Measurements from ENCODE around the gene CDC42BPA. TPM values are rescaled to one million over a fixed set of nuclear protein-coding genes. Genes with fewer than 3 reads are reported as not detected.

The CDC42BPA gene
- polyA plus RNA-seq, 4 donors, result 10.8 to 19.9 (median 13.8) TPM

DNA sequence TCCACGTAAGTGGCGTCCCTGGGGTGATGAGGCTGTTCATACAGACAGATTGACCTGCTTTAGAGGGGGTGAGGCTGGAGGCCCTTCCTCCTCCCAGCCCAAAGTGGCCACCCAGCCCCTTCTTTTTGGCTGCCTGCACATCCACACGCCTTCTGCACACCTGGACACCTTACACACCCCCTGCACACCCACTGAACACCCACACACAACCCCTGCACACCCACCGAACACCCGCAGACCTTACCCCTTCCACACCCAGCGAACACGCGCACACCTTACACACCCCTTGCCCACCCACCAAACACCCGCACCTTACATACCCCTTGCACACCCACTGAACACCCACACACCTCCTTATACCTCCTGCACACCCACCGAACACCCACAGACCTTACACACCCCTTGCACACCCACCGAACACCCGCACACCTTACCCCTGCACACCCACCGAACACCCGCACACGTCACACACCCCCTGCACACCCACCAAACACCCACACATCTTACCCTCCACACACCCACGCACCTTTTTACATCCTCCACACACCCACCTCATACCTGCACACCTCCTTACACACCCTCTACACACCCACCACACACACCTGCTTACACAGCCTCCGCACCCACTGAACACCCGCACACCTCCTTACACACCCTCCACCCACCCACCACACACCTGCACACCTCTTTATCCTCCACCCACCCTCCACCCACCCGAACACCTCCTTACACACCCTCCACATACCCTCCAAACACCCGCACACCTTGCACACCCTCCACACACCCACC lies 340.5 kb downstream of the CDC42BPA start:
- DNase-seq (no peak), FAIRE-seq (no peak)
- no peaks in the 10 kb centered on the region for H3K9me3 ChIP-seq (ENCODE audit: control insufficient read depth in 2 of 2, insufficient read depth in 1 of 2, low read depth in 1 of 2, low read length in 1 of 2)
- no peak overlapping the region for H3K27ac ChIP-seq (ENCODE audit: low read depth in 1 of 3, low read length in 2 of 3)
- peaks cover 6 to 16% (median 9%) of the 10 kb centered on the region in 3 donors for H3K4me1 ChIP-seq (ENCODE audit: control insufficient read depth in 3 of 3, insufficient read depth in 2 of 3, low read depth in 1 of 3, low read length in 2 of 3)
- H3K4me3 ChIP-seq (ENCODE audit: low read depth in 1 of 3, low read length in 3 of 3), result no peak overlapping the region
- WGBS, 3 donors, result 92 to 94% (median 93%) methylated on average over 18 to 20 of the region's 20 CpGs
- no peaks in the 10 kb centered on the region for H3K27me3 ChIP-seq (ENCODE audit: control insufficient read depth in 3 of 3, insufficient read depth in 3 of 3, low read length in 3 of 3)
- H3K36me3 ChIP-seq (ENCODE audit: control insufficient read depth in 3 of 3, insufficient read depth in 2 of 3, low read depth in 1 of 3, low read length in 3 of 3), result peaks cover 0 to 83% (median 2%) of the 10 kb centered on the region in 3 donors

- FAIRE-seq, result no peak
These were observed 341.2 kb downstream of the CDC42BPA start for GRCh38 chr1:226976978-226977642.

GRCh38 chr1:226976276-226976977 lies 341.9 kb downstream of the CDC42BPA start:
- peaks cover 0 to 72% (median 2%) of the 10 kb centered on the region in 3 donors for H3K36me3 ChIP-seq (ENCODE audit: control insufficient read depth in 3 of 3, insufficient read depth in 2 of 3, low read depth in 1 of 3, low read length in 3 of 3)

More at GRCh38 chr1:226976978-226977642, 341.2 kb downstream of the CDC42BPA start:
- Histone ChIP-seq H3K36me3 (ENCODE audit: control insufficient read depth in 3 of 3, insufficient read depth in 2 of 3, low read depth in 1 of 3, low read length in 3 of 3) (peaks cover 0 to 77% (median 2%) of the 10 kb centered on the region in 3 donors), H3K27me3 (ENCODE audit: control insufficient read depth in 3 of 3, insufficient read depth in 3 of 3, low read length in 3 of 3) (no peaks in the 10 kb centered on the region), H3K9me3 (ENCODE audit: control insufficient read depth in 2 of 2, insufficient read depth in 1 of 2, low read depth in 1 of 2, low read length in 1 of 2) (peaks cover 0 to under 1% of the 10 kb centered on the region in 2 donors), H3K4me3 (ENCODE audit: low read depth in 1 of 3, low read length in 3 of 3) (no peak overlapping the region), H3K27ac (ENCODE audit: low read depth in 1 of 3, low read length in 2 of 3) (no peak overlapping the region), H3K4me1 (ENCODE audit: control insufficient read depth in 3 of 3, insufficient read depth in 2 of 3, low read depth in 1 of 3, low read length in 2 of 3) (peaks cover 6 to 16% (median 9%) of the 10 kb centered on the region in 3 donors)
- no peak for DNase-seq
- WGBS, 3 donors, result 91 to 94% (median 91%) methylated on average over 20 to 21 of the region's 21 CpGs

DNA sequence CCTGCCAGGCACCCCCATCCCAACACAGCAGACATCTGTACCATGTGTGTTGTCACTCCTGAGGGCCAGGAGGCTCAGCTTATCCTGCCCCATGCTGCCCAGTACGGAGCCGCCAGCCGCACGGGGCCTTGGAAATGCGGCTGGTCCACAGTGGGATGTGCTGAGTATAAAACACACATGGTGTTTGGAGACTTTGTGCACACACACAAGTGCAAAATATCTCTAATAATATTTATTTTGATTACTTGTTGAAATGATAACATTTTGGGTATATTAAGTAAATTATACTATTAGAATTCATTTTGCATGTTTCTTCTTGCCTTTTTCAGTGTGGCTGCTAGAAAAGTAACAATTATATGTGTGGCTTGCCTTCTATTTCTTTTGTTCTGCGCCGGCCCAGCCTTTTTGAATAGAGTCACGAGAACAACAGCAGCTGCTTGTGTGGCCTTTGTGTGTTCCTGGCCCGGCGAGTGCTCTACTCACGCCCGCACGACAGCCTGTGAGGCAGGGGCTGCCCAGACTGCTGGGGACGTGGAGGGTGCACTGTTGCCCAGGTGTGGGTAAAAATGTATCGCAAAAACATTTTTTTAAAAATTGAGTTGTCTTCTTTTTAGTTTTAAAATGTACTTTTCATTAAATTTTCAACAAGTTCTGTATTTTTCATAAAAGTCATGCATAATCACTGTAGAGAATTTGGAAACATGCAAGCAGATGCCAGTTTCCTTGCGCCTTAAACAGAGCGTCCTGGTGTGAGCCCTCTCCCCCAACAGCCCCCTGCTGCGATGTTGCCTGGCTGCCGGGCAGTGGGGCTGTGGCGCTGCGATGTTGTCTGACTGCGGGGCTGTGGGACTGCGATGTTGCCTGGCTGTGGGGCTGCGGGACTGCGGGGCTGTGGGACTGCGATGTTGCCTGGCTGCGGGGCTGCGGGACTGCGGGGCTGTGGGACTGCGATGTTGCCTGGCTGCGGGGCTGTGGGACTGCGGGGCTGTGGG lies 342.7 kb downstream of the CDC42BPA start:
- Histone ChIP-seq H3K4me3 (ENCODE audit: low read depth in 1 of 3, low read length in 3 of 3) (no peak overlapping the region), H3K9me3 (ENCODE audit: control insufficient read depth in 2 of 2, insufficient read depth in 1 of 2, low read depth in 1 of 2, low read length in 1 of 2) (peaks cover 0 to 11% of the 10 kb centered on the region in 2 donors), H3K27me3 (ENCODE audit: control insufficient read depth in 3 of 3, insufficient read depth in 3 of 3, low read length in 3 of 3) (no peaks in the 10 kb centered on the region), H3K4me1 (ENCODE audit: control insufficient read depth in 3 of 3, insufficient read depth in 2 of 3, low read depth in 1 of 3, low read length in 2 of 3) (peaks cover 6 to 16% (median 9%) of the 10 kb centered on the region in 3 donors), H3K36me3 (ENCODE audit: control insufficient read depth in 3 of 3, insufficient read depth in 2 of 3, low read depth in 1 of 3, low read length in 3 of 3) (peaks cover 0 to 67% (median 2%) of the 10 kb centered on the region in 3 donors), H3K27ac (ENCODE audit: low read depth in 1 of 3, low read length in 2 of 3) (peak overlapping the region in 1 of 3 donors; percentile 82)
- DNase-seq (no peak), FAIRE-seq (no peak)
- WGBS, 3 donors, result 86 to 91% (median 88%) methylated on average over 26 to 30 of the region's 32 CpGs

More at GRCh38 chr1:226976276-226976977, 341.9 kb downstream of the CDC42BPA start:
- H3K4me3 ChIP-seq (ENCODE audit: low read depth in 1 of 3, low read length in 3 of 3), result no peak overlapping the region
- H3K27ac ChIP-seq (ENCODE audit: low read depth in 1 of 3, low read length in 2 of 3), result no peak overlapping the region
- WGBS, 3 donors, result 91 to 95% (median 94%) methylated on average over 29 to 34 of the region's 34 CpGs
- H3K4me1 ChIP-seq (ENCODE audit: control insufficient read depth in 3 of 3, insufficient read depth in 2 of 3, low read depth in 1 of 3, low read length in 2 of 3), result peaks cover 6 to 16% (median 9%) of the 10 kb centered on the region in 3 donors
- FAIRE-seq (no peak), DNase-seq (no peak)
- peaks cover 0 to 5% of the 10 kb centered on the region in 2 donors for H3K9me3 ChIP-seq (ENCODE audit: control insufficient read depth in 2 of 2, insufficient read depth in 1 of 2, low read depth in 1 of 2, low read length in 1 of 2)
- H3K27me3 ChIP-seq (ENCODE audit: control insufficient read depth in 3 of 3, insufficient read depth in 3 of 3, low read length in 3 of 3), result no peaks in the 10 kb centered on the region

DNA sequence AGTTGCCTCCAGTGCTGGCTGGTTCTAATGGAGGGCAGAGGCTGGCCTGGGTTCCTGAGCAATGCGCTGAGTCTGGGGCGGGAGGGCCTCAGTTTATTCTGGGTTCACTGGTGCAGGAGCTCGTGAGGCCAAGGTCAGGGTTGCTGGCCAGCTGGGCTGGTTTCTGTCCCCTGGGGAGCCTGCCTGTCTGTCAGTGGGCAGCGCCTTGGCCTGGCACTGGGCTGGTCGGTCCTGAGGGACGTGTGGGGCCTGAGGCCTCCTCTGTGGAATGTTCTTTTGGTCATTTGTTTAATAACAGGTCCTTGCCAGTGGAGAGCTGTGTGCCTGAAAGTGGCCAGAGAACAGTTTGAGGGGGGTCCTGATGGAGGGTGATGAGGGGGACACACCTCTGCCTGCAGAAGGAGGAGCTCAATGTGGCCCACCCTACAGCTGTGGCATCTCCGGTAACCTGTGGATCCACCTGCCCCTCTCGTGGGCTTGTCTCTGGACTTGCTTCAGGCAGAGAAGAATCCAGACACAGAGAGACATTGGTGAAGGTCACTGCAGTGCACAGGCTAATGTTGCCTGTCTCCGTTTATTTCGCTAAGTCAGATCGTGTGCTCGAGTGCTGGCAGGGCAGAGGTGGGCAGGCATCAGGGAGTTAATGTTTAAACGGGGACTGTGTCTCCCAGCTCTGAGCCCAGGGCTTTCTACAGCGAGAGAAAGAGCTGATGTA lies 343.6 kb downstream of the CDC42BPA start:
- Histone ChIP-seq H3K27me3 (ENCODE audit: control insufficient read depth in 3 of 3, insufficient read depth in 3 of 3, low read length in 3 of 3) (no peaks in the 10 kb centered on the region), H3K27ac (ENCODE audit: low read depth in 1 of 3, low read length in 2 of 3) (peak overlapping the region in 2 of 3 donors; percentile 44 to 82), H3K9me3 (ENCODE audit: control insufficient read depth in 2 of 2, insufficient read depth in 1 of 2, low read depth in 1 of 2, low read length in 1 of 2) (peaks cover 0 to 15% of the 10 kb centered on the region in 2 donors), H3K4me3 (ENCODE audit: low read depth in 1 of 3, low read length in 3 of 3) (no peak overlapping the region), H3K4me1 (ENCODE audit: control insufficient read depth in 3 of 3, insufficient read depth in 2 of 3, low read depth in 1 of 3, low read length in 2 of 3) (peaks cover 6 to 16% (median 9%) of the 10 kb centered on the region in 3 donors), H3K36me3 (ENCODE audit: control insufficient read depth in 3 of 3, insufficient read depth in 2 of 3, low read depth in 1 of 3, low read length in 3 of 3) (peaks cover 0 to 64% (median 2%) of the 10 kb centered on the region in 3 donors)
- WGBS, 3 donors, result 44 to 61% (median 50%) methylated on average over 14 of the region's 14 CpGs
- DNase-seq, result peak; percentile 49 to 75
- no peak for FAIRE-seq

- no peak overlapping the region for H3K4me3 ChIP-seq (ENCODE audit: low read depth in 1 of 3, low read length in 3 of 3)
- peak overlapping the region in 2 of 3 donors; percentile 30 to 82 for H3K27ac ChIP-seq (ENCODE audit: low read depth in 1 of 3, low read length in 2 of 3)
- peaks cover 0 to 61% (median 2%) of the 10 kb centered on the region in 3 donors for H3K36me3 ChIP-seq (ENCODE audit: control insufficient read depth in 3 of 3, insufficient read depth in 2 of 3, low read depth in 1 of 3, low read length in 3 of 3)
- H3K9me3 ChIP-seq (ENCODE audit: control insufficient read depth in 2 of 2, insufficient read depth in 1 of 2, low read depth in 1 of 2, low read length in 1 of 2), result peaks cover 0 to 15% of the 10 kb centered on the region in 2 donors
- H3K27me3 ChIP-seq (ENCODE audit: control insufficient read depth in 3 of 3, insufficient read depth in 3 of 3, low read length in 3 of 3), result no peaks in the 10 kb centered on the region
- WGBS, 3 donors, result 52 to 63% (median 57%) methylated on average over 11 of the region's 11 CpGs
- peaks cover 6 to 16% (median 9%) of the 10 kb centered on the region in 3 donors for H3K4me1 ChIP-seq (ENCODE audit: control insufficient read depth in 3 of 3, insufficient read depth in 2 of 3, low read depth in 1 of 3, low read length in 2 of 3)
- DNase-seq, result no peak
- no peak for FAIRE-seq
These were observed 344.3 kb downstream of the CDC42BPA start for GRCh38 chr1:226973898-226974543.
